OCI-M2 (cell line): ENCODE data around the gene TAF11L14.

ENCODE experiments used
- DNase-seq: peaks from one replicate; lab custom pipeline; 2025; ENCODE audit not compliant: unreplicated experiment; lab: John Stamatoyannopoulos, UW

The TAF11L14 gene

GRCh38 chr5:17678751-17679324 is 44.6 kb downstream of the TAF11L14 start:
- no peak for DNase-seq

- DNase-seq = no peak
Measured at GRCh38 chr5:17679597-17680203, 45.4 kb downstream of the TAF11L14 start.

GRCh38 chr5:17680737-17681136 is 46.5 kb downstream of the TAF11L14 start:
- no peak for DNase-seq
